Neural cell (in vitro differentiated cells): ENCODE data around the gene LRMDA. TPM values are rescaled to one million over a fixed set of nuclear protein-coding genes. Genes with fewer than 3 reads are reported as not detected.
A peak's percentile ranks its signal among the peaks of the same experiment; 100 is the strongest.

ENCODE experiments used
- H2AFZ ChIP-seq: fragments of 200-600, 300-800 bp; sonication (generic), shearing (Covaris generic); 2 replicates; pipeline ENCODE4 v1.6.0; 2014; ENCODE audit warnings: low read depth, mild to moderate bottlenecking, antibody characterized with exemption, low read length, moderate library complexity
- H3F3A ChIP-seq: fragments of 200-600 bp; shearing (Covaris generic); 2 replicates; pipeline ENCODE4 v1.6.1; 2016; ENCODE audit warnings: mild to moderate bottlenecking, moderate library complexity, mixed read lengths, antibody characterized with exemption, low read length; ENCODE audit not compliant: insufficient read depth, poor library complexity, severe bottlenecking
- H3K27ac ChIP-seq: fragments of 200-600, 300-800 bp; sonication (generic), shearing (Covaris generic); 2 replicates; pipeline ENCODE4 v1.5.1; 2014; ENCODE audit warnings: mild to moderate bottlenecking, low read length, moderate library complexity
- H3K27me3 ChIP-seq: fragments of 300-800, 200-600 bp; sonication (generic), shearing (Covaris generic); 2 replicates; pipeline ENCODE4 v1.6.0; 2014; ENCODE audit warnings: mild to moderate bottlenecking, low read depth, low read length, moderate library complexity; ENCODE audit not compliant: insufficient read depth
- H3K36me3 ChIP-seq: fragments of 300-800, 200-600 bp; sonication (generic), shearing (Covaris generic); 2 replicates; pipeline ENCODE4 v1.5.1; 2014; ENCODE audit warnings: mild to moderate bottlenecking, antibody characterized with exemption, low read length, moderate library complexity; ENCODE audit not compliant: insufficient read depth
- H3K4me2 ChIP-seq: fragments of 300-800, 200-600 bp; sonication (generic), shearing (Covaris generic); 2 replicates; pipeline ENCODE4 v1.6.0; 2014; ENCODE audit warnings: mild to moderate bottlenecking, low read length
- H3K4me3 ChIP-seq: fragments of 300-800, 200-600 bp; sonication (generic), shearing (Covaris generic); 2 replicates; pipeline ENCODE4 v1.5.1; 2014; ENCODE audit warnings: mild to moderate bottlenecking, low read length, moderate library complexity
- H3K79me2 ChIP-seq: fragments of 200-600 bp; shearing (Covaris generic); replicated peaks from 2 replicates; pipeline ENCODE4 v1.6.0; 2014; ENCODE audit warnings: mild to moderate bottlenecking, low read length, moderate library complexity; ENCODE audit not compliant: insufficient read depth
- H3K9ac ChIP-seq: fragments of 300-800, 200-600 bp; sonication (generic), shearing (Covaris generic); 2 replicates; pipeline ENCODE4 v1.6.1; 2016; ENCODE audit warnings: mild to moderate bottlenecking, low read length, mixed read lengths
- H3K9me2 ChIP-seq: fragments of 200-600 bp; shearing (Covaris generic); 2 replicates; pipeline ENCODE4 v1.6.1; 2016; ENCODE audit warnings: mild to moderate bottlenecking, low read length, mixed read lengths; ENCODE audit not compliant: insufficient read depth
- H3K9me3 ChIP-seq: fragments of 200-600, 300-800 bp; sonication (generic), shearing (Covaris generic); 2 replicates; pipeline ENCODE4 v1.6.1; 2016; ENCODE audit warnings: mild to moderate bottlenecking, mixed run types, low read length, moderate library complexity, mixed read lengths
- H4K20me1 ChIP-seq: fragments of 200-600 bp; shearing (Covaris generic); 2 replicates; pipeline ENCODE4 v1.6.1; 2016; ENCODE audit warnings: mild to moderate bottlenecking, mixed run types; ENCODE audit not compliant: insufficient read depth
- CTCF ChIP-seq: fragments of 450-650 bp; IDR thresholded peaks from 2 replicates; pipeline ENCODE4 v1.5.1; 2014; ENCODE audit warnings: antibody characterized with exemption, mild to moderate bottlenecking, moderate library complexity; ENCODE audit not compliant: poor library complexity, severe bottlenecking
- EP300 ChIP-seq: fragments of 450-650 bp; conservative IDR thresholded peaks from 2 replicates; pipeline ENCODE4 v1.6.1; 2014; ENCODE audit warnings: antibody characterized with exemption, mild to moderate bottlenecking, moderate library complexity; ENCODE audit not compliant: poor library complexity, severe bottlenecking
- EZH2 ChIP-seq: fragments of 200-600, 300-800 bp; shearing (Covaris generic), sonication (generic); IDR thresholded peaks from 2 replicates; pipeline ENCODE4 v1.6.1; 2014; ENCODE audit warnings: antibody characterized with exemption, low read length, borderline replicate concordance, mild to moderate bottlenecking; ENCODE audit not compliant: insufficient read depth, poor library complexity, severe bottlenecking
- MXI1 ChIP-seq: fragments of 450-650 bp; conservative IDR thresholded peaks from 2 replicates; pipeline ENCODE4 v1.6.1; 2014; ENCODE audit warnings: antibody characterized with exemption, mild to moderate bottlenecking; ENCODE audit not compliant: poor library complexity, severe bottlenecking
- POLR2AphosphoS5 ChIP-seq: IDR thresholded peaks from 2 replicates; pipeline ENCODE4 v1.6.1; 2012
- RAD21 ChIP-seq: fragments of 450-650 bp; conservative IDR thresholded peaks from 2 replicates; pipeline ENCODE4 v1.6.1; 2014; ENCODE audit warnings: antibody characterized with exemption, mild to moderate bottlenecking, moderate library complexity
- SMC3 ChIP-seq: fragments of 450-650 bp; conservative IDR thresholded peaks from 2 replicates; pipeline ENCODE4 v1.6.1; 2014; ENCODE audit warnings: antibody characterized with exemption, mild to moderate bottlenecking, moderate library complexity; ENCODE audit not compliant: poor library complexity
- TAF1 ChIP-seq: IDR thresholded peaks from 2 replicates; pipeline ENCODE4 v1.6.1; 2012; ENCODE audit warnings: low read depth
- polyA plus RNA-seq: library from polyadenylated mRNA; depleted of rRNA; stranded (reverse); fragments of >200 nt; gene quantifications from 2 replicates; pipeline ENCODE4 v1.2.3, GENCODE V29; 2014
- TF ChIP-seq, protein P1 (sequence below): IDR thresholded peaks from 2 replicates; pipeline ENCODE4 v1.6.1; 2012; ENCODE audit warnings: borderline replicate concordance

LRMDA gene
- polyA plus RNA-seq, 1 donor from 2014 or later: 5.6 TPM

DNA sequence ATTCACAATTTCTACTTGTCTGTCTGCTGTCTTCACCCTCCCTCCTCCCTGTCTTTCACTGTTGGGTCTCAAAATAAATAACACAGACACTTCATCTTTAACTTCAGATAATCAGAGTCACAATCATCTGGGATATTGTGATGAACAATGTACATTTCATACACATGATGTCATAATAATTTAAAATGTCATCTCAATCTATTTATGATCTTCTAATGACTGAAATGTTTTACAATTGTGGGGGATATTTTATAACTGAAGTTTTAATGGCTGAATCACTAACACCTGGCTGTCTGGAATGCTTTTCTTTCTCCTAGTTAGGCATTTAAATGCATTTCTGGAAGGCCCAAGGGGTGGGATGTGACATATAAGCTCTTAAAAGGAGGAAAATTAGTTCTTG lies 859.8 kb downstream of the LRMDA start:
- no peak overlapping the region for H2AFZ ChIP-seq
- no peak overlapping the region for H3K27ac ChIP-seq
- no peaks in the 10 kb centered on the region for H3K27me3 ChIP-seq
- H4K20me1 ChIP-seq: no peaks in the 10 kb centered on the region
- H3K79me2 ChIP-seq: no peaks in the 10 kb centered on the region
- H3K4me2 ChIP-seq: no peak overlapping the region
- H3F3A ChIP-seq: no peaks in the 10 kb centered on the region
- H3K9me3 ChIP-seq: no peaks in the 10 kb centered on the region
- TF ChIP-seq EP300: peak; percentile 54
- peak; percentile 28 for TF ChIP-seq POLR2AphosphoS5
- no peak for TF ChIP-seq EZH2
- TF ChIP-seq RAD21: no peak
- no peak overlapping the region for H3K9ac ChIP-seq
- no peaks in the 10 kb centered on the region for H3K36me3 ChIP-seq
- H3K4me3 ChIP-seq: no peak overlapping the region
- H3K9me2 ChIP-seq: no peaks in the 10 kb centered on the region

GRCh38 chr10:76291885-76292284 lies 860.5 kb downstream of the LRMDA start:
- no peak overlapping the region for H3K27ac ChIP-seq
- no peak overlapping the region for H3K4me2 ChIP-seq
- H3K27me3 ChIP-seq: no peaks in the 10 kb centered on the region
- H2AFZ ChIP-seq: no peak overlapping the region
- H3K36me3 ChIP-seq: no peaks in the 10 kb centered on the region
- no peak overlapping the region for H3K9ac ChIP-seq
- H3K4me3 ChIP-seq: no peak overlapping the region
- H4K20me1 ChIP-seq: no peaks in the 10 kb centered on the region
- no peak for TF ChIP-seq POLR2AphosphoS5
- TF ChIP-seq SMC3: no peak
- no peak for TF ChIP-seq RAD21
- TF ChIP-seq CTCF: no peak
- TF ChIP-seq EZH2: no peak
- H3K79me2 ChIP-seq: no peaks in the 10 kb centered on the region
- H3K9me2 ChIP-seq: no peaks in the 10 kb centered on the region
- H3K9me3 ChIP-seq: no peaks in the 10 kb centered on the region
- H3F3A ChIP-seq: no peaks in the 10 kb centered on the region

DNA sequence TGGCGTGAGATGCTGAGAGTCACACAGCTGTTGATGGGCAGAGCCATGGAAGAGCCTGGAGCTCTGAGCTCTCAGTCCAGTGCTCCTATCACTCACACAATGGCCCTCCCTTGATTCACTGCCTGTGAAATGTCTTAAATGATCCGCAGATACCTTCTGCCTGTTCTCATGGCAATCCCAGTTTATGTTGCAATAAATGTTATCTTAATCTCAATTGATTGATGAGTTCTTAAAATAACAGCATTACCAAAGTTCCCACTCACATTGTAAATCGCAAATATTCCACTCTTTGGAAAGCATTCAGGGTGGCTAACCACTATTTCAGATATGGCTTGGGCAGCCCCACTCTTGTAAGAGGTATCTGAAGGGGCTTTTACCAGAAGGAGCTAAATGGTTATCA lies 865.5 kb downstream of the LRMDA start:
- Histone ChIP-seq H2AFZ (no peak overlapping the region), H3K4me3 (no peak overlapping the region), H3K9me3 (no peaks in the 10 kb centered on the region), H3K36me3 (no peaks in the 10 kb centered on the region), H3K4me2 (no peak overlapping the region), H3K27me3 (no peaks in the 10 kb centered on the region), H3K27ac (no peak overlapping the region), H3K9me2 (no peaks in the 10 kb centered on the region), H3K9ac (no peak overlapping the region), H3K79me2 (no peaks in the 10 kb centered on the region), H4K20me1 (no peaks in the 10 kb centered on the region), H3F3A (no peaks in the 10 kb centered on the region)
- no peak for TF ChIP-seq RAD21
- no peak for TF ChIP-seq POLR2AphosphoS5
- no peak for TF ChIP-seq EZH2
- TF ChIP-seq, protein P1, sequence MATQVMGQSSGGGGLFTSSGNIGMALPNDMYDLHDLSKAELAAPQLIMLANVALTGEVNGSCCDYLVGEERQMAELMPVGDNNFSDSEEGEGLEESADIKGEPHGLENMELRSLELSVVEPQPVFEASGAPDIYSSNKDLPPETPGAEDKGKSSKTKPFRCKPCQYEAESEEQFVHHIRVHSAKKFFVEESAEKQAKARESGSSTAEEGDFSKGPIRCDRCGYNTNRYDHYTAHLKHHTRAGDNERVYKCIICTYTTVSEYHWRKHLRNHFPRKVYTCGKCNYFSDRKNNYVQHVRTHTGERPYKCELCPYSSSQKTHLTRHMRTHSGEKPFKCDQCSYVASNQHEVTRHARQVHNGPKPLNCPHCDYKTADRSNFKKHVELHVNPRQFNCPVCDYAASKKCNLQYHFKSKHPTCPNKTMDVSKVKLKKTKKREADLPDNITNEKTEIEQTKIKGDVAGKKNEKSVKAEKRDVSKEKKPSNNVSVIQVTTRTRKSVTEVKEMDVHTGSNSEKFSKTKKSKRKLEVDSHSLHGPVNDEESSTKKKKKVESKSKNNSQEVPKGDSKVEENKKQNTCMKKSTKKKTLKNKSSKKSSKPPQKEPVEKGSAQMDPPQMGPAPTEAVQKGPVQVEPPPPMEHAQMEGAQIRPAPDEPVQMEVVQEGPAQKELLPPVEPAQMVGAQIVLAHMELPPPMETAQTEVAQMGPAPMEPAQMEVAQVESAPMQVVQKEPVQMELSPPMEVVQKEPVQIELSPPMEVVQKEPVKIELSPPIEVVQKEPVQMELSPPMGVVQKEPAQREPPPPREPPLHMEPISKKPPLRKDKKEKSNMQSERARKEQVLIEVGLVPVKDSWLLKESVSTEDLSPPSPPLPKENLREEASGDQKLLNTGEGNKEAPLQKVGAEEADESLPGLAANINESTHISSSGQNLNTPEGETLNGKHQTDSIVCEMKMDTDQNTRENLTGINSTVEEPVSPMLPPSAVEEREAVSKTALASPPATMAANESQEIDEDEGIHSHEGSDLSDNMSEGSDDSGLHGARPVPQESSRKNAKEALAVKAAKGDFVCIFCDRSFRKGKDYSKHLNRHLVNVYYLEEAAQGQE: no peak
- no peak for TF ChIP-seq SMC3
- TF ChIP-seq TAF1: no peak
- no peak for TF ChIP-seq MXI1
- TF ChIP-seq CTCF: no peak
- TF ChIP-seq EP300: no peak
